GM21528 (cell line): ENCODE results near the gene CHRD.

Experiments used
- ATAC-seq: cut with Tn5 transposase; IDR thresholded peaks from one replicate; pipeline ENCODE4 v1.9.1; 2021; ENCODE audit warnings: mild to moderate bottlenecking, moderate library complexity; ENCODE audit not compliant: unreplicated experiment, low FRiP score

Gene CHRD

GRCh38 chr3:184346480-184347190, 33.2 kb upstream of the CHRD start:
- ATAC-seq, result no peak

GRCh38 chr3:184347321-184348056, 32.4 kb upstream of the CHRD start:
- no peak for ATAC-seq

GRCh38 chr3:184348057-184348382, 31.8 kb upstream of the CHRD start:
- ATAC-seq, result no peak

GRCh38 chr3:184349563-184350470, 30.0 kb upstream of the CHRD start:
- no peak for ATAC-seq

GRCh38 chr3:184350618-184351017, 29.2 kb upstream of the CHRD start:
- no peak for ATAC-seq

- ATAC-seq, result no peak
These were observed 28.2 kb upstream of the CHRD start for GRCh38 chr3:184351511-184352148.

- ATAC-seq, result no peak
These were observed 27.6 kb upstream of the CHRD start for GRCh38 chr3:184352149-184352785.

- ATAC-seq, result no peak
These were observed 26.8 kb upstream of the CHRD start for GRCh38 chr3:184352897-184353545.

- no peak for ATAC-seq
These were observed 26.3 kb upstream of the CHRD start for GRCh38 chr3:184353546-184353941.

GRCh38 chr3:184354121-184354728, 25.6 kb upstream of the CHRD start:
- no peak for ATAC-seq

- ATAC-seq, result no peak
These were observed 25.1 kb upstream of the CHRD start for GRCh38 chr3:184354754-184355153.

GRCh38 chr3:184355261-184356040, 24.4 kb upstream of the CHRD start:
- no peak for ATAC-seq

- ATAC-seq, result no peak
These were observed 22.4 kb upstream of the CHRD start for GRCh38 chr3:184357248-184358123.

GRCh38 chr3:184358124-184358767, 21.6 kb upstream of the CHRD start:
- no peak for ATAC-seq

- ATAC-seq, result no peak
These were observed 20.9 kb upstream of the CHRD start for GRCh38 chr3:184358921-184359350.

GRCh38 chr3:184359610-184360009, 20.2 kb upstream of the CHRD start:
- ATAC-seq, result no peak
